CD4-positive, alpha-beta T cell treated with Interleukin-1 beta for 1 hour (primary cell): ENCODE results near the gene SDF4.

Experiments
- DNase-seq, 2 donors: peaks; one replicate each; pipeline ENCODE4 v3.0.0-alpha.2; 2020 to 2022

The SDF4 gene

GRCh38 chr1:1210726-1211540 is 20.9 kb downstream of the SDF4 start:
- no peak for DNase-seq

- DNase-seq, result peak; percentile 51 to 58
These were observed 22.9 kb downstream of the SDF4 start for GRCh38 chr1:1208713-1209433.

GRCh38 chr1:1207571-1207892 is 24.3 kb downstream of the SDF4 start:
- DNase-seq, result no peak

GRCh38 chr1:1206966-1207531 is 24.8 kb downstream of the SDF4 start:
- DNase-seq, result no peak

- DNase-seq, result peak; percentile 48
These were observed 25.3 kb downstream of the SDF4 start, which contains the start of gene TNFRSF18 for GRCh38 chr1:1206376-1206965. TSS of gene TNFRSF18 (minus strand) at chr1:1206592. CDS start at chr1:1206571, 21 bp downstream.

- DNase-seq, result no peak
These were observed 25.9 kb downstream of the SDF4 start for GRCh38 chr1:1205769-1206375.

GRCh38 chr1:1204998-1205768 is 26.6 kb downstream of the SDF4 start:
- no peak for DNase-seq

- no peak for DNase-seq
These were observed 27.3 kb downstream of the SDF4 start for GRCh38 chr1:1204425-1204920.

GRCh38 chr1:1203561-1204424 is 28.0 kb downstream of the SDF4 start:
- no peak for DNase-seq

GRCh38 chr1:1202831-1203560 is 28.8 kb downstream of the SDF4 start:
- DNase-seq, result no peak

- peak; percentile 91 for DNase-seq
These were observed 30.7 kb downstream of the SDF4 start for GRCh38 chr1:1200876-1201810.

GRCh38 chr1:1199961-1200875 is 31.6 kb downstream of the SDF4 start:
- no peak for DNase-seq

- no peak for DNase-seq
These were observed 32.5 kb downstream of the SDF4 start for GRCh38 chr1:1199141-1199960.

- no peak for DNase-seq
These were observed 33.2 kb downstream of the SDF4 start for GRCh38 chr1:1198423-1199140.

GRCh38 chr1:1197551-1198422 is 34.0 kb downstream of the SDF4 start:
- DNase-seq, result no peak

GRCh38 chr1:1197188-1197500 is 34.7 kb downstream of the SDF4 start:
- DNase-seq, result no peak
